ENCODE data around the gene TRAF5.

Gene TRAF5

DNA sequence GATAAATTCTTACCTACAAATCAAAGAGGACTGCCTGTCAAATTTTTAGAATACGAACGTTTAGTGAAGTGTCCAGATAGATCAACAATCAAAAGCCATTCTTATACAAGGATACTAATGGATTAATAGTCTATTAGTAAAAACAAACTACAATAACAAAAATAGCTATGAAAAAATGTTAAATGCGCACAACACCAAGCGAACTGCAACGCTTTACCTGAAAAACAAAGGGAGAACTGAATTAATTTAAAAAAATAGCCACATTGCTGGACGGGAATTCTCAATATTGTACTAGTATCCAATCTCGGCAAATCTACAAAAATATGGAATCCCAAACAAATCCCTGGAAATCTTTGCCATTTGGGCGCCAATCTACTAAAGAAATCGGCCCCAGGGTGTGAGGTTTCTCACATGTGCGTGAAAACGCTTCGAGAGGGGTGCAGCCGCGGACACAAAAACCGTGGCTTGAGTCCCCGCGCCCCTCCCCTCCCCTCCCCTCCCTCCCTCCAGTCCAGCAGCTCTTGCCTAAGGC, 55.6 kb downstream of the TRAF5 start:
- TF ChIP-seq TAF1 (IDR thresholded peaks at IDR 0.05; ENCODE audit: borderline replicate concordance, insufficient read depth, low read length) (no peak), FOXP2 (optimal IDR thresholded peaks at IDR 0.05; ENCODE audit: borderline replicate concordance, extremely low read depth, extremely low read length, insufficient read depth) (no peak), POLR2AphosphoS5 (IDR thresholded peaks at IDR 0.05; ENCODE audit: low read depth, low read length) (no peak), SIN3A (IDR thresholded peaks at IDR 0.05; ENCODE audit: borderline replicate concordance, insufficient read depth, low read length) (no peak)
- TF ChIP-seq, protein P1, sequence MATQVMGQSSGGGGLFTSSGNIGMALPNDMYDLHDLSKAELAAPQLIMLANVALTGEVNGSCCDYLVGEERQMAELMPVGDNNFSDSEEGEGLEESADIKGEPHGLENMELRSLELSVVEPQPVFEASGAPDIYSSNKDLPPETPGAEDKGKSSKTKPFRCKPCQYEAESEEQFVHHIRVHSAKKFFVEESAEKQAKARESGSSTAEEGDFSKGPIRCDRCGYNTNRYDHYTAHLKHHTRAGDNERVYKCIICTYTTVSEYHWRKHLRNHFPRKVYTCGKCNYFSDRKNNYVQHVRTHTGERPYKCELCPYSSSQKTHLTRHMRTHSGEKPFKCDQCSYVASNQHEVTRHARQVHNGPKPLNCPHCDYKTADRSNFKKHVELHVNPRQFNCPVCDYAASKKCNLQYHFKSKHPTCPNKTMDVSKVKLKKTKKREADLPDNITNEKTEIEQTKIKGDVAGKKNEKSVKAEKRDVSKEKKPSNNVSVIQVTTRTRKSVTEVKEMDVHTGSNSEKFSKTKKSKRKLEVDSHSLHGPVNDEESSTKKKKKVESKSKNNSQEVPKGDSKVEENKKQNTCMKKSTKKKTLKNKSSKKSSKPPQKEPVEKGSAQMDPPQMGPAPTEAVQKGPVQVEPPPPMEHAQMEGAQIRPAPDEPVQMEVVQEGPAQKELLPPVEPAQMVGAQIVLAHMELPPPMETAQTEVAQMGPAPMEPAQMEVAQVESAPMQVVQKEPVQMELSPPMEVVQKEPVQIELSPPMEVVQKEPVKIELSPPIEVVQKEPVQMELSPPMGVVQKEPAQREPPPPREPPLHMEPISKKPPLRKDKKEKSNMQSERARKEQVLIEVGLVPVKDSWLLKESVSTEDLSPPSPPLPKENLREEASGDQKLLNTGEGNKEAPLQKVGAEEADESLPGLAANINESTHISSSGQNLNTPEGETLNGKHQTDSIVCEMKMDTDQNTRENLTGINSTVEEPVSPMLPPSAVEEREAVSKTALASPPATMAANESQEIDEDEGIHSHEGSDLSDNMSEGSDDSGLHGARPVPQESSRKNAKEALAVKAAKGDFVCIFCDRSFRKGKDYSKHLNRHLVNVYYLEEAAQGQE (IDR thresholded peaks at IDR 0.05; ENCODE audit: insufficient read depth in 1 of 2, low read depth in 2 of 2, low read length in 2 of 2): no peak

DNA sequence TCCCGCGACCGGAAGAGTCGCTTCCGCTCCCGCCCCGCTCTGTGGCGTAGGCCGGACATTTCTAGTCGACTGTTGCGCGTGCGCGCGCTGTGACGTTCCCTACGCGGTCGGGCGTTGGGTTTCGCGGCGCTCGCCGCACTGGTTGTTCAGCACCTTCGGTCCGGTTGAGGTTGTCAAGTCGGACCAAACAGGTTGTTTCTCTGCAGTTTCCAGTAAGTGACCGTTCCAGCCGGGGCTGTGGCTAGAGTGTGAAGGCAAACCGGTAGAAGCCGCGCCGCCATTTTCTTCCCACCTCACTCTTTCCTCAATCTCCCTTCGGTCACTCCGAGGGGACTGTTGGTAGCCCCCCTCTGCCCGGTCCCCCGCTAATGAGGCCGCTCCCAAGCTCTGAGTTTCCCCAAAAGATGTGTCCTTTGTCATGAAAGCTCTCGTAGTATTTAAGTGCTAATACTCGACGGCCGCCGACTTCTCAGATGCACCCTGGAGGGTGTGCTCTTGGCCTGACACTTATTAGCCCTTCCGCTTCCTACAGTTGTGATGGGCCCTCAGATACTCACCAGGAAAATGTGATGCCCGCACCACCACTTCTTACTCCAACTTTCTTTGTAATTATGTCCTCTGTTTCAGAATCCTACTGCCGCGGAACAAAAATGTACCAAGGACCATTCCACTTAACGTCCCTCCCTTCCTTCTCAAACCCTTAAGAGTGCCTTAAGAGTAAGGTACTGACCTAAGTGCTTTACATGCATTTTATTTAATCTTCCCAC, 56.3 kb downstream of the TRAF5 start:
- TF ChIP-seq, protein P1 (IDR thresholded peaks at IDR 0.05; ENCODE audit: insufficient read depth in 1 of 2, low read depth in 2 of 2, low read length in 2 of 2): no peak
- TF ChIP-seq FOXP2 (optimal IDR thresholded peaks at IDR 0.05; ENCODE audit: borderline replicate concordance, extremely low read depth, extremely low read length, insufficient read depth): peak; percentile 11
- TF ChIP-seq POLR2AphosphoS5 (IDR thresholded peaks at IDR 0.05; ENCODE audit: low read depth, low read length): peak; percentile 92

DNA sequence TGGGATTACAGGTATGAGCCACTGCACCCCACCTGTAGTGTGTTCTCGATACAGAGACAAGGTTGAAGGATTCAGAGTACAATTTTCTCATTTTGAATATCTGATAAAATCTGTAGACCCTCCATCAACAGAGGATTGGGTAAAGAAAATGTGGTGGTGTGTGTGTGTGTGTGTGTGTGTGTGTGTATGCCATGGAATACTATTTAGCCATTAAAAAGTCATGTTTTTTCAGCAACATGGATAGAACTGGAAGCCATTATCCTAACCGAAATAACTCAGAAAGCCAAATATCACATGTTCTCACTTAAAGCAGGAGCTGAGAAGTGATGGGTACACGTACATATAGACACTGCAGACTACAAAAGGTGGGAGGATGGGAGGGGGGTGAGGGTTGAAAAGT, 57.9 kb downstream of the TRAF5 start:
- TF ChIP-seq FOXP2 (optimal IDR thresholded peaks at IDR 0.05; ENCODE audit: borderline replicate concordance, extremely low read depth, extremely low read length, insufficient read depth): no peak

DNA sequence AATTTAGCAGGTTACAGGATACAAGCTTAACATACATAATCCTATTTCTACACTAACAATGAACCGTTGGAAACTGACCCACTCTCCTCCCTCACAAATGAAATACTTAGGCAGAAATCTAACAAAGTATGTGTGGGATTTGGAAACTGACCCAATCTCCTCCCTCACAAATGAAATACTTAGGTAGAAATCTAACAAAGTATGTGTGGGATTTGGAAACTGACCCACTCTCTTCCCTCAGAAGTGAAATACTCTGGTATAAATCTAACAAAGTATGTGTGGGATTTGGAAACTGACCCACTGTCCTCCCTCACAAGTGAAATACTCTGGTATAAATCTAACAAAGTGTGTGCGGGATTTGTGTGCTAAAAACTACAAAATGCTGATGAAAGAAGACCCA, 60.3 kb downstream of the TRAF5 start:
- no peak for TF ChIP-seq TAF1 (IDR thresholded peaks at IDR 0.05; ENCODE audit: borderline replicate concordance, insufficient read depth, low read length)
- TF ChIP-seq, protein P1 (IDR thresholded peaks at IDR 0.05; ENCODE audit: insufficient read depth in 1 of 2, low read depth in 2 of 2, low read length in 2 of 2): no peak
- no peak for TF ChIP-seq FOXP2 (optimal IDR thresholded peaks at IDR 0.05; ENCODE audit: borderline replicate concordance, extremely low read depth, extremely low read length, insufficient read depth)
- TF ChIP-seq POLR2AphosphoS5 (IDR thresholded peaks at IDR 0.05; ENCODE audit: low read depth, low read length): no peak
- no peak for TF ChIP-seq SIN3A (IDR thresholded peaks at IDR 0.05; ENCODE audit: borderline replicate concordance, insufficient read depth, low read length)

DNA sequence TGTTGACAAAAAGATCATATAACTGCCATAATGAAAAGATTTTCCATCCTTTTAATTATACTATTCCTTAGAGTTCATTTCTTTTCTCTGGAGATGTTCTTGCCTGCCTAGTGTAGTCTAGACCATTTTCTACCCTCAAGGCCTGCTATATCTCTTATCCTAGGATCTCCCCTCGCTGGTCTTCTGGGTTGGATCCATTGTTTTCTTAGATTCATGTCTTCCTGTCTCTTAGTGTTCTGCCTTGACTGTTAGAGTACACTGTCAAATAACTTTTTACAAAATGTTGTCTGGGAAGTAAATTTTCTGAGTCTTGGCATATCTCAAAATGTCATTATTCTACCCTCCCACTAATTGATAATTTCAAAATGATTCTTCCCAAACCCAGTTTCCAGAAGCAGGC, 66.6 kb downstream of the TRAF5 start:
- TF ChIP-seq SIN3A (IDR thresholded peaks at IDR 0.05; ENCODE audit: borderline replicate concordance, insufficient read depth, low read length) (no peak), FOXP2 (optimal IDR thresholded peaks at IDR 0.05; ENCODE audit: borderline replicate concordance, extremely low read depth, extremely low read length, insufficient read depth) (no peak), TAF1 (IDR thresholded peaks at IDR 0.05; ENCODE audit: borderline replicate concordance, insufficient read depth, low read length) (no peak), POLR2AphosphoS5 (IDR thresholded peaks at IDR 0.05; ENCODE audit: low read depth, low read length) (no peak)
- TF ChIP-seq, protein P1 (IDR thresholded peaks at IDR 0.05; ENCODE audit: insufficient read depth in 1 of 2, low read depth in 2 of 2, low read length in 2 of 2): no peak
